AG08396 (cell line): ENCODE results near the gene OCEL1.
"Not testable (repeated sequence)": the region's sequence is repeated elsewhere in the genome, so short reads cannot be mapped to it uniquely, and the experiment has no call there.

Experiments used
- DNase-seq: peaks from one replicate; pipeline ENCODE4 v3.0.0; 2012; ENCODE audit warnings: low spot score, mixed read lengths

OCEL1 gene, protein sequence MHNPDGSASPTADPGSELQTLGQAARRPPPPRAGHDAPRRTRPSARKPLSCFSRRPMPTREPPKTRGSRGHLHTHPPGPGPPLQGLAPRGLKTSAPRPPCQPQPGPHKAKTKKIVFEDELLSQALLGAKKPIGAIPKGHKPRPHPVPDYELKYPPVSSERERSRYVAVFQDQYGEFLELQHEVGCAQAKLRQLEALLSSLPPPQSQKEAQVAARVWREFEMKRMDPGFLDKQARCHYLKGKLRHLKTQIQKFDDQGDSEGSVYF

DNA sequence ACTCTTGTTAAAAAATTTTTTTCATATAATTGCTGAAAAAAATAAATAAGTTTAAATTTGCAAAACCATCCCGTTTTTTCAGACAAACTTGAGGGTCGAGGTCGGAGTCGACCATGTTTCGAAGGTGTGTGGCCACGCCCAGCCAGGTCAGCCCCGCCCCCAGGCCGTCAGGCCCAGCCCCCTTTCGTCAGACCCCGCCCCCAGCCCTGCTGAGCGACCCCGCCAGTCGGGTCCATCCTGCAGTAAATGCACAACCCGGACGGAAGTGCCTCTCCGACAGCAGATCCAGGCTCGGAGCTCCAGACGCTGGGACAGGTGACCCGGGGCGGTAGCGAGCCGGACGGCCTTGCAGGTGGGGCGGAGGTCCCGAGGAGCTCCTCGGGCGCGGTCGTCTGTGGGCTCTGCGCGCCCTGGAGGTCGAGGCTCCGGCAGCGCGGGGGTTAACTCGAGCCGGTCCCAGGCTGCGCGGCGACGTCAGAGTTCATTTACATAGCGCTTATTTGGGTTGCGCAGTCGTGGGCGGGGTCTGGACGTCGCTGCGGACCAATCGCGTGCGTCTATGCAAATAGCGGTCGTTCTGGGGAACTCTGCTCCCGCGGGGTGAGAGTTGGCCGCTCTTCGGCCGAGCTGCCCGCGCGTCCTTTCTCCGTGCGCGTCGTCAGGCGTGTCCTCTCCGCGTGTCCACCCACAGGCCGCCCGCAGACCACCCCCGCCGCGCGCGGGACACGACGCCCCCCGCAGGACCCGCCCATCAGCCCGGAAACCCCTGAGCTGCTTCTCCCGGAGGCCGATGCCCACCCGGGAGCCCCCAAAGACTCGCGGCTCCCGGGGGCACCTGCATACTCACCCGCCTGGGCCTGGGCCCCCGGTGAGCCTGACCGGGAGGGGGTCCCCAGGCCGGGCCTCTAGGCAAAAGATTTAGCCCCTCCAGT is at the start of gene OCEL1:
TSS of gene OCEL1 (plus strand) at position 225 of the 932 bp plus-strand sequence. CDS start at position 247, 22 bp downstream.
- DNase-seq: peak; percentile 97

GRCh38 chr19:17178291-17178690 is 47.7 kb upstream of the OCEL1 start:
- DNase-seq: no peak

DNA sequence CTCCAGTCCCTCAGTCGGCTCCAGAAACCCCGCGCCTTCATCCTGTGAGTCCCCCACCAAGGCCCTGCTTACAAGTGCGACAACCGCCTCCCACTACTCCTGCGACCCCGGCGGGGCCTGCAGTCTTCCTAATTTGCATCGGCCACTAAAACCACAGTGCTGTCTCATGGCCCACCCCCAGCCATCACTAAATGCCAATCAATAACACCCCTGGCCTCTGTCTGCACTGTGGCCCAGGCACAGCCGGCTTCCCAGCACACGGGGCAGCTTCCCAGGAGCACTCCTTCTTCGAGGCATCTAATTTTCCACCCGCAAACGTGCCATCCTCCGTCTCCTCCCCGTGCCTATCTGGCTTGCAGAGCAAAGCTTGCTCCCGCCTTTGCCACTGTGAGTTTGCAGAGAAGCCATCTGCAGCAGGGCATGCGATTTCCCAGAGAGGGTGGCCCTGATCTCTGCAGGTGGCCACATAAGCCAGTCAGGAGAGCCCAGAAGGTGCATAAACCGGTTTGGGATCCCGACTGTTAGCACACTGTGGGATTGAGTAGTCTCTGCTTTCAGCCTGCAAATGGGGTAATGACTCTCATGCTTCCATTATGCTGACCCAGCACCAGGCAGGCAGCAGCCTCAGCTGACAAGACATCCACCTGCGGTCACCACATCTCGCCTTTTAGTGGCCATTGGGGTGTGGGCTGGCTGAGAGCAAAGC is 44.9 kb upstream of the OCEL1 start:
- DNase-seq: no peak

DNA sequence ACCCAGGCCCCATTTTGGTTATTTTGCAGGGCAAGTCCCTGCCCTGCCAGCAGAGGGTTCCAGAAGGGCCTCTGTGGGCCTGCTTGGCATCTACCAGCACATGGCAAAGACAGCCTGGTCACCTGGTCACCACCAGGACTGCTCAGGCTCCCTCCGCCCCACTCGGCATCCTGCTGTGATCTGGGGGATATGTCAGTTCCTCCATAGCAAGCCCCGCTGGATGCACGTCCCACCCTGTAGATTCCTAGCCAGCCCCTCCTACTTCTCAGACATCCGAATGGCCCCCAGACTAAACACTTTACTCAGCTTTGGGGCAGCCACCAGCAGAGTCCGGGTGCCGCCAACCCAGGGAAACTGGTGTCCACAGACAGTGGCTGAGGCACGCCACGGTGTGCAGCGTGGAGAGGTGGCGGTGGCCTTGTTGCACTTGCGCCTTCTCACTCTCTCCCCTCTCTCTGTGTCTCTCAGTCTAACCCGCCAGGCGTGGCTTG is 42.7 kb upstream of the OCEL1 start:
- no peak for DNase-seq

DNA sequence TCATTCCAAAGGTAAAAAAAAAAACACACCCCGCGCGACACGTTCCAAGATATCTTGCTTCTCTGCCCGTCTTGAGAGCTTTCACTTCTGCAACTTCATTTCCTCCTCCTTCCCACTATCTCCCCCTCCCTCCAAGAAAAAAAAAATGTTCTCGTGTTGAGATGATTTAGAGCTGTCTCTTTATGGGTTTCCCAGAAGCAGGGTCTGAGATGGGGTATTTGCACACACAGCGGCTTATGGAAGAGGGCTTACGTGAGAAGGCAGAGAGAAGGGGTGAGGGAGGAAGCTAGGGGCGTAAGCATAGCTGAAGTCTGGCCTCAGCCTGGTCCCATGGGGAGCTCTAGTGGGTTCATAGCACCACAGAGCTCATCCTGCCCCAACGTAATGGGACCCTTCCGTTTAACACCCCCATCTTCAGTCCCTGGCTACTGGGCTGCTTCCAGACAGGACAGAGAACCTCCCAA is 42.1 kb upstream of the OCEL1 start:
- no peak for DNase-seq

GRCh38 chr19:17184371-17184841 is 41.6 kb upstream of the OCEL1 start:
- DNase-seq: no peak

- DNase-seq: no peak
Observed at GRCh38 chr19:17185590-17185989, 40.4 kb upstream of the OCEL1 start.

GRCh38 chr19:17191736-17192135 is 34.3 kb upstream of the OCEL1 start:
- not testable (repeated sequence) for DNase-seq

DNA sequence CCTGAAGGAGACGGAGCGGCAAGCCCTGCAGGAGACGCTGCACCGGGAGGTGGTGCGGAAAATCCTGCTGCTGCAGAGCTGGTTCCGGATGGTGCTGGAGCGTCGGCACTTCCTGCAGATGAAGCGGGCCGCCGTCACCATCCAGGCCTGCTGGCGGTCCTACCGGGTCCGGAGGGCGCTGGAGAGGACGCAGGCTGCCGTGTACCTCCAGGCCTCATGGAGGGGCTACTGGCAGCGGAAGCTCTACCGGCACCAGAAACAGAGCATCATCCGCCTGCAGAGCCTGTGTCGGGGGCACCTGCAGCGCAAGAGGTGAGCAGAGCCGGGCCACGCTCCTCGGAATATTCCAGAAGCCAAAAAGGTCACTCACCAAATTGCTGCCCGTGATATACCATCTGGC is 33.3 kb upstream of the OCEL1 start:
- no peak for DNase-seq

DNA sequence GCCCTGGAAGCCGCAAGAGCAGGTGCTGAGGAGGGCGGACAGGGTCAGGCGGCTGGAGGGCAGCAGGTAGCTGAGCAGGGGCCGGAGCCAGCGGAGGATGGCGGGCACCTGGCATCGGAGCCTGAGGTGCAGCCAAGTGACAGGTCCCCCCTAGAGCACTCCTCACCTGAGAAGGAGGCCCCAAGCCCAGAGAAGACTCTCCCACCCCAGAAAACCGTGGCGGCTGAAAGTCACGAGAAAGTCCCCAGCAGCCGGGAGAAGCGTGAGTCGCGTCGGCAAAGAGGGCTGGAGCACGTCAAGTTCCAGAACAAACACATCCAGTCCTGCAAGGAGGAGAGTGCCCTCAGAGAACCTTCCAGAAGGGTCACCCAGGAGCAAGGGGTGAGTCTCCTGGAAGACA is 31.4 kb upstream of the OCEL1 start:
- no peak for DNase-seq

DNA sequence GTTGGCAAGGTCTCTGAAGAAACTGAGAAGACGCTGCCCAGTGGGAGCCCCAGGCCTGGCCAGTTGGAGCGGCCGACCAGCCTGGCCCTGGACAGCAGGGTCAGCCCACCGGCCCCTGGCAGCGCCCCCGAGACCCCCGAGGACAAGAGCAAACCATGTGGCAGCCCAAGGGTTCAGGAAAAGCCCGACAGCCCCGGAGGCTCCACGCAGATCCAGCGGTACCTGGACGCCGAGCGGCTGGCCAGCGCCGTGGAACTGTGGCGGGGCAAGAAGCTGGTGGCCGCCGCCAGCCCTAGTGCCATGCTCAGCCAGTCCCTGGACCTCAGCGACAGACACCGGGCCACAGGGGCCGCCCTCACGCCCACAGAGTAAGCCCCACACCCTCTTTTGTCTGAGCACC is 30.9 kb upstream of the OCEL1 start:
- DNase-seq: no peak

DNA sequence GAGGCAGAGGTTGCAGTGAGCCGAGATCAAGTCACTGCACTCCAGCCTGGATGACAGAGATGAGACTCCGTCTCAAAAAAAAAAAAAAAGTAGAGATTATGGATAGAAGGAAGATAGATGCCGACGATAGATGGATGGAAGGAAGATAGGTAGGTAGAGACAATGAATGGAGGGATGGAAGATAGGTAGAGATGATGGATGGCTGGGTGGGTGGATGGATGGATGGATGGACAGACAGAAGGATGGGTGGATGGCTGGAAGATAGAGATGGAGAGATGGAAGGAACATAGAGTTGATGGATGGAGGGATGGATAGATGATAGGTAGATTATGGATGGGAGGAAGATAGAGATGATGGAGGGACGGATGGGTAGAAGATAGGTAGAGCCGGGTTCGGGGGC is 29.4 kb upstream of the OCEL1 start:
- no peak for DNase-seq

DNA sequence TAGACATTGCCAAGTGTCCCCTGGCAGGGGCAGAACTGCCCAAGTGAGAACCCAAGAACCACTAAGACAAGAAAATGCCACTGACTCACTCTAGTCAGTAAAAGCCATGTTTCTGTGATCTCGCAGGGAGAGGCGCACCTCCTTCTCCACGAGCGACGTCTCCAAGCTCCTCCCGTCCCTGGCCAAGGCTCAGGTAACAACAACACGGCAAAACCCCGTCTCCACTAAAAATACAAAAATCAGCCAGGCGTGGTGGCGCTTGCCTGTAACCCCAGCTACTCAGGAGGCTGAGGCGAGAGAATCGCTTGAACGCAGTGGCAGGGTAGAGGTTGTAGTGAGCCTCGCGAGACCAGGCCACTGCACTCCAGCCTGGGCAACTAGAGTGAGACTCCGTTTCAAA is 28.4 kb upstream of the OCEL1 start:
- no peak for DNase-seq

- no peak for DNase-seq
Observed at GRCh38 chr19:17200408-17201079, 25.5 kb upstream of the OCEL1 start.

DNA sequence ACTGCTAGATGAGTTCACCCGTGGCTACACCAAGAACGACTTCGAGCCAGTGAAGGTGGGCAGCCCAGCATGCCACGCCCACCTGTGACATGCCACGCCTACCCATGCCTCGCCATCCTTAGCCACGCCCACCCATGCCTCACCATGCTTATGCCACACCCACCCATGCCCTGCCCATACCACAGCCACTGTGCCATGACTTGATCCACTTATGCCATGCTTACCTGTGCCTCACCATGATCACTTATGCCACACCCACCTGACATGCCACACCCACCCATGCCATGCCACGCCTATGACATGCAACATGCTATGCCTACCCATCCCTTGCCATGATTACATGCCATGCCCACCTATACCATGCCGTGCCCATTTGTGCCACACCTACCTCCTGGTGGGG is 23.8 kb upstream of the OCEL1 start:
- DNase-seq: peak; percentile 56

- no peak for DNase-seq
Observed at GRCh38 chr19:17202713-17203112, 23.3 kb upstream of the OCEL1 start.

DNA sequence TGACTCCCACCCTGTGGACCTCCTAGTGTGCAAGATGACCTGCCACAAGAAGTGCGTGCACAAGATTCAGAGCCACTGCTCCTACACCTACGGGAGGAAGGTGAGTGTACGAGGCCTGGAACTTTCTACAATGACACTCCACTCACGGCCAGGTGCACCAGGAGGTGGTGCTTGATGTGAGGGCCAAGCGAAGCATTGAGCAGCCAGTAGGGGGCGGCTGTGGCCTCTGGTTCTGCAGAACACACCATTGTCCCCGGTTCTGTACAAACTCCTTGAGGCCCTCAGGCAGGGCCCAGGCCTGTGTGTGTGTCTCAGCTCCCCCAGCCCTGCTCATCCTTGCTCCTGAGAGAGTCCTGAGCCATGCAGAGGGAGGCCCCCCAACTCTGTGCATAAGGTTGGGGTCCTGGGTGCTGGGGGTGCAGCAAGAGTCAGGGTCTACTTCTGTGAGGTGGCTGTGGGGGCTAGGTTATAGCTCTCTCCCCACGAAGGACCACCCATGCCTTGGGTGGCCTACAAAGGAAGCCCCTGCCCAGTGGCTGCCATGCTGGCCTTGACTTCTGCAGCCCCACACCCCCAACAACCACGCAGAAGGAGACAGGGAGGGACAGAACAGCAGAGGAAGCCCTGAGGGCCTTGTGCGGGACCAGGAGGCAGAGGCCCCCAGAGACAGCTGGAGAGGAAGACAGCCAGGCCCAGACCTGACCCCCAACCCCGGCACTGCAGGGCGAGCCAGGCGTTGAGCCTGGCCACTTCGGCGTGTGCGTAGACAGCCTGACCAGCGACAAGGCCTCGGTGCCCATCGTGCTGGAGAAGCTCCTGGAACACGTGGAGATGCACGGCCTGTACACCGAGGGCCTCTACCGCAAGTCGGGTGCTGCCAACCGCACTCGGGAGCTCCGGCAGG is 20.5 kb upstream of the OCEL1 start:
- peak; percentile 71 for DNase-seq

- DNase-seq: no peak
Observed at GRCh38 chr19:17206736-17207581, 19.1 kb upstream of the OCEL1 start.
